GM23338 (cell line): ENCODE measurements around the gene CLASRP. TPM values are rescaled to one million over a fixed set of nuclear protein-coding genes. Genes with fewer than 3 reads are reported as not detected.

Source experiments
- ATAC-seq: fragments of 200-7000 bp; cut with Tn5 transposase; 3 replicates; pipeline ENCODE4 v1.9.1; 2020
- DNase-seq: peaks from one replicate; pipeline ENCODE4 v3.0.0-alpha.2; 2015; ENCODE audit warnings: low spot score
- H2AFZ ChIP-seq: fragments of 200-600 bp; sonication (generic); 2 replicates; pipeline ENCODE4 v1.8.0; 2016; ENCODE audit warnings: antibody characterized with exemption, mild to moderate bottlenecking, moderate library complexity
- H3F3A ChIP-seq: fragments of 200-600 bp; sonication (generic); replicated peaks from 2 replicates; pipeline ENCODE4 v1.8.0; 2017; ENCODE audit warnings: antibody characterized with exemption, mixed run types, low read depth
- H3K27ac ChIP-seq: fragments of 200-600 bp; sonication (generic); 2 replicates; pipeline ENCODE4 v1.6.1; 2016; ENCODE audit warnings: low read depth
- H3K27me3 ChIP-seq: fragments of 200-600 bp; sonication (generic); 2 replicates; pipeline ENCODE4 v1.8.0; 2016; ENCODE audit warnings: mild to moderate bottlenecking, mixed run types, moderate library complexity; ENCODE audit not compliant: insufficient read depth
- H3K36me3 ChIP-seq: fragments of 200-600 bp; sonication (generic); 2 replicates; pipeline ENCODE4 v1.8.0; 2016; ENCODE audit warnings: mild to moderate bottlenecking; ENCODE audit not compliant: insufficient read depth
- H3K4me1 ChIP-seq: fragments of 200-600 bp; sonication (generic); 2 replicates; pipeline ENCODE4 v1.8.0; 2016; ENCODE audit warnings: mild to moderate bottlenecking, moderate library complexity; ENCODE audit not compliant: insufficient read depth
- H3K4me2 ChIP-seq: fragments of 200-600 bp; sonication (generic); 2 replicates; pipeline ENCODE4 v1.7.1; 2017; ENCODE audit warnings: mixed run types
- H3K4me3 ChIP-seq: fragments of 200-600 bp; sonication (generic); 2 replicates; pipeline ENCODE4 v1.6.1; 2016; ENCODE audit warnings: mixed run types
- H3K79me2 ChIP-seq: fragments of 200-600 bp; sonication (generic); replicated peaks from 2 replicates; pipeline ENCODE4 v1.8.0; 2017; ENCODE audit warnings: mild to moderate bottlenecking; ENCODE audit not compliant: insufficient read depth
- H3K9me2 ChIP-seq: fragments of 200-600 bp; sonication (generic); 2 replicates; pipeline ENCODE4 v1.8.0; 2017; ENCODE audit not compliant: insufficient read depth
- H4K20me1 ChIP-seq: fragments of 200-600 bp; sonication (generic); replicated peaks from 2 replicates; pipeline ENCODE4 v1.8.0; 2017; ENCODE audit warnings: mild to moderate bottlenecking; ENCODE audit not compliant: insufficient read depth
- H3K27ac Mint-ChIP-seq: 2 replicates; pipeline ENCODE4 v1.8.0; 2020; ENCODE audit warnings: inconsistent platforms, mild to moderate bottlenecking, moderate library complexity, mixed read lengths
- H3K27me3 Mint-ChIP-seq: 3 replicates; pipeline ENCODE4 v1.8.0; 2022; ENCODE audit warnings: low read depth, mild to moderate bottlenecking, moderate library complexity, mixed read lengths, inconsistent platforms; ENCODE audit not compliant: insufficient read depth, poor library complexity
- H3K36me3 Mint-ChIP-seq: 3 replicates; pipeline ENCODE4 v1.8.0; 2021; ENCODE audit warnings: low read depth, mild to moderate bottlenecking, inconsistent platforms, moderate library complexity, mixed read lengths
- H3K4me1 Mint-ChIP-seq: 3 replicates; pipeline ENCODE4 v1.8.0; 2020; ENCODE audit warnings: mild to moderate bottlenecking, inconsistent platforms, mixed read lengths
- H3K4me3 Mint-ChIP-seq: 3 replicates; pipeline ENCODE4 v1.8.0; 2021; ENCODE audit warnings: moderate library complexity, mild to moderate bottlenecking, inconsistent platforms, mixed read lengths
- H3K9me3 Mint-ChIP-seq: 3 replicates; pipeline ENCODE4 v1.8.0; 2020; ENCODE audit warnings: moderate library complexity, mild to moderate bottlenecking, inconsistent platforms, mixed read lengths
- CREB1 ChIP-seq: fragments of 250-450 bp; sonication (Bioruptor Pico); IDR thresholded peaks from 2 replicates; pipeline ENCODE4 v1.5.0; 2020; ENCODE audit warnings: low read depth, mild to moderate bottlenecking, moderate library complexity
- CTCF ChIP-seq, 2 experiments: fragments of 200-600 bp in 1 of 2; sonication (generic) in 1 of 2; conservative IDR thresholded peaks; 2 replicates each; pipeline versions ENCODE4 v1.5.1 to v1.6.1; 2016 to 2017; ENCODE audit warnings: antibody characterized with exemption in 2 of 2, low read depth in 2 of 2, mild to moderate bottlenecking in 2 of 2, moderate library complexity in 1 of 2
- ETS1 ChIP-seq: IDR thresholded peaks from 2 replicates; pipeline ENCODE4 v1.6.1; 2016; ENCODE audit warnings: antibody characterized with exemption
- EZH2 ChIP-seq: fragments of 200-600 bp; sonication (generic); IDR thresholded peaks from one replicate; pipeline ENCODE4 v1.8.0; 2017; ENCODE audit warnings: antibody characterized with exemption, mild to moderate bottlenecking, low read depth; ENCODE audit not compliant: unreplicated experiment
- EZH2phosphoT487 ChIP-seq: fragments of 200-600 bp; sonication (generic); IDR thresholded peaks from one replicate; pipeline ENCODE4 v1.8.1; 2018; ENCODE audit warnings: antibody characterized with exemption; ENCODE audit not compliant: unreplicated experiment
- NANOG ChIP-seq: IDR thresholded peaks from 2 replicates; pipeline ENCODE4 v1.6.1; 2016; ENCODE audit warnings: antibody characterized with exemption, borderline replicate concordance
- POLR2AphosphoS5 ChIP-seq: IDR thresholded peaks from 2 replicates; pipeline ENCODE4 v1.6.1; 2016; ENCODE audit warnings: antibody characterized with exemption, low read depth
- REST ChIP-seq: IDR thresholded peaks from one replicate; pipeline ENCODE4 v1.6.1; 2018; ENCODE audit warnings: antibody characterized with exemption; ENCODE audit not compliant: unreplicated experiment
- STAT1 ChIP-seq: IDR thresholded peaks from one replicate; pipeline ENCODE4 v1.6.1; 2016; ENCODE audit warnings: antibody characterized with exemption; ENCODE audit not compliant: unreplicated experiment
- ZNF331 ChIP-seq: fragments of 250-450 bp; sonication (Bioruptor Pico); IDR thresholded peaks from 2 replicates; pipeline ENCODE4 v1.5.0; 2020; ENCODE audit warnings: low read depth, mild to moderate bottlenecking, moderate library complexity
- polyA plus RNA-seq: library from polyadenylated mRNA; unstranded; fragments of >200 nt; fragmentation: Nextera tagmentation; extraction: Ambion mirVana; gene quantifications from 2 replicates; pipeline ENCODE4 v1.2.1, GENCODE V29; 2016
- total RNA-seq: library from RNA; depleted of rRNA; stranded (reverse); fragments of >200 nt; shearing (Covaris generic); gene quantifications from 2 replicates; pipeline ENCODE4 v1.2.3, GENCODE V29; 2014

The CLASRP gene
- total and polyA plus RNA-seq, 2 experiments from 2014 or later = 27.1 to 78.7 TPM

- H3K4me2 ChIP-seq = no peak overlapping the region
- Mint-ChIP-seq H3K4me1 (peaks cover 65% of the 10 kb centered on the region), H3K27ac (no peak overlapping the region; the same call in 1 of the 2 replicates), H3K4me3 (no peak overlapping the region), H3K36me3 (peaks cover 4% of the 10 kb centered on the region; the same call in 2 of the 3 replicates), H3K9me3 (no peaks in the 10 kb centered on the region), H3K27me3 (peaks cover 4% of the 10 kb centered on the region)
- DNase-seq = no peak
- peaks cover 95% of the 10 kb centered on the region for H3K79me2 ChIP-seq
- TF ChIP-seq REST (no peak), STAT1 (no peak), EZH2 (no peak), CTCF (conservative IDR thresholded peaks at IDR 0.05; ENCODE audit: low read depth in 2 of 2) (no peak), ETS1 (no peak), POLR2AphosphoS5 (no peak), ZNF331 (no peak), EZH2phosphoT487 (no peak), NANOG (no peak)
- no peaks in the 10 kb centered on the region for H3K27me3 ChIP-seq
- no peak overlapping the region for H3K27ac ChIP-seq
- no peak for ATAC-seq
- H3F3A ChIP-seq = no peaks in the 10 kb centered on the region
- no peaks in the 10 kb centered on the region for H3K9me2 ChIP-seq
- H3K4me1 ChIP-seq = peaks cover 17% of the 10 kb centered on the region; the same call in 1 of the 2 replicates
- no peak overlapping the region for H3K4me3 ChIP-seq
- peaks cover 61% of the 10 kb centered on the region for H4K20me1 ChIP-seq
- no peak overlapping the region for H2AFZ ChIP-seq
- no peaks in the 10 kb centered on the region for H3K36me3 ChIP-seq
These were observed 63.6 kb downstream of the CLASRP start for GRCh38 chr19:45102481-45102880.

GRCh38 chr19:45103156-45103507 is 64.3 kb downstream of the CLASRP start:
- no peak for ATAC-seq
- no peak for TF ChIP-seq CREB1 (CRISPR knock-in tag)
- no peak for TF ChIP-seq CTCF (conservative IDR thresholded peaks at IDR 0.05; ENCODE audit: low read depth in 2 of 2)
- no peak for TF ChIP-seq POLR2AphosphoS5
- TF ChIP-seq EZH2phosphoT487 = no peak
- Histone ChIP-seq H3K4me3 (no peak overlapping the region), H3K36me3 (no peaks in the 10 kb centered on the region), H3K9me2 (no peaks in the 10 kb centered on the region), H2AFZ (no peak overlapping the region), H3K4me2 (no peak overlapping the region), H3K27me3 (no peaks in the 10 kb centered on the region), H3K79me2 (peaks cover 95% of the 10 kb centered on the region), H3F3A (no peaks in the 10 kb centered on the region), H3K27ac (no peak overlapping the region), H4K20me1 (peaks cover 57% of the 10 kb centered on the region), H3K4me1 (peaks cover 17% of the 10 kb centered on the region; the same call in 1 of the 2 replicates)
- Mint-ChIP-seq H3K4me1 (peaks cover 58% of the 10 kb centered on the region), H3K27ac (no peak overlapping the region; the same call in 1 of the 2 replicates), H3K4me3 (no peak overlapping the region), H3K9me3 (no peaks in the 10 kb centered on the region), H3K27me3 (peaks cover 2% of the 10 kb centered on the region), H3K36me3 (peaks cover 4% of the 10 kb centered on the region; the same call in 2 of the 3 replicates)
- no peak for DNase-seq
